Measurements from ENCODE around the gene TSC2.

The TSC2 gene

DNA sequence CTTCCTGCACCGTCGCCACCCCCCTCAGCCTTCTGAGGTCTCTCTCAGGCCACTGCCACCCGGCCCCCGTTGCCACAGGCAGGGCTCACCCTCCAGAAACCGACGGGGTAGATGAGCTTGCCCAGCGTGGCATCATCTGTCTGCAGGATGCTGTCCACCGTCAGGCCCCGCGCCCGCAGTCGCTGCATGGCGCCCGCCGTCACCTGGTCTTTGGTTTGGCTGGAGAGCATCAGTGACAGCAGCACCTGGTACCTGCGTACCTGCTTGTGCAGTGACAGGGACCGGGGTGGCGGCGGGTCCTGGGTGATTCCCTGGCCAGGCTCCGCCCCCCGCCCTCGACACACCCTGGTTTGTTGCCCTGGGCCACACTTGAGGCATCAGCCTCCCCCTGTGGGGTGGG lies 3.2 kb upstream of the TSC2 start:
- DNase-seq = no peak

DNA sequence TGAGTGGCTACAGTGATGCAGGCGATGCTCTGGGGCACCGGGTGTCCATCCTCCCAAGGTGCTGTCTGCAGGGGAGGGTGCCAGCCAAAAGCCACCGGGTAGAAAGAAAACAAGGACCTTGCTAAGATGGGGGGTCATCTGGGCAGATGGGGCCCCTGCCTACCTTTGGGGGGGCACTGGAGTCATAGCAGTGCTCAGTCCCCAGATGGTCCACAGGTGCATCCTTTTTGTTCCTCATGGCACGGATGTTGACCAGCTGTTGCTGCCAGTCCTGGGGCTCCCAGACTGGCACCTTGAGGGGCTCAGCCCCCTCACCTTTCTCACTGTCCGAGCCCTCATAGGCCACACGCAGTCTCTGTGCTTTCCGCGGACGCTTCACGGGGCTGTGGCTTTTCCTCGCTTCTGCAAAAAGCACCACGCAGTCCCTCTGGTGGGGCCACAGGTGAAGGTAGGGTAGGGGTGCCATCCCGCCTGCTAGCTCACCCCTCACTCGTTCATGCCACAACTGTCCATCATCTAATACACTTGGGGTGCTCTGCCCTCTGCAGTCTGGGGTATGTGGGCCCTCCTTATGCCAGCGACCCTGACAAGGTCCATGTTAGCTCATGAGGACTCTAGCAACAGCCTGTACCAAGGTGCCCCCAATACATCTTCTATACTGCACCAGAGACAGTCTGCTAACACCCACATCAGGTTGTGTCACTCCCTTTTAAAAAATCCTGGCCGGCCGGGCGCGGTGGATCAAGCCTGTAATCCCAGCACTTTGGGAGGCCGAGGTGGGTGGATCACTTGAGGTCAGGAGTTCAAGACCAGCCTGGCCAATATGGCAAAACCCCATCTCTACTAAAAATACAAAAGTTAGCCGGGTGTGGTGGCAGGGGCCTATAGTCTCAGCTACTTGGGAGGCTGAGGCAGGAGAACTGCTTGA lies 1.6 kb upstream of the TSC2 start:
- no peak for DNase-seq

- DNase-seq = no peak
Observed at GRCh38 chr16:2046893-2047329, 874 bp upstream of the TSC2 start.

DNA sequence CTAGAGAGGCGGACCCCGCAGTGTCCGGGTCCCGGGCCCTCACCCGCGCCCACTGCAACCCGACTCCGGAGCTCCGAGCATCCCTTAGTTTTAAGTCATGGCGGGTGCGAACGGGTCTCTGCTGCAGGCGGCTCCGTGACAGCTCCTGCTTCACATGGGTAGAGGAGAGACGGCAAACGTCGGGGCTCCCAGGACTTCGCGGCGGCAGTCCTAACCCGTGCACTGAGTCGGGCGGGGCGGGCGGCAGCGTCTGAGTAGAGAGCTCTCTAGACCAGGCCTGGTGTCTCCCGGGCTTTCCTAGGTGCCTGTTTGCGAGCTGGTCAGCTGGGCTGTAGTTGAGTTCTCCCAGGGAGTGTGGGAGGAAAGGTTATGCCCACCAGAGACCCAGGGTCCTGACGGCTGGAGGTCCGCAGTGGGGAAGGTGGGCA lies 345 bp downstream of the TSC2 start:
- DNase-seq = no peak

- no peak for DNase-seq
Observed at GRCh38 chr16:2053211-2053610, 5.4 kb downstream of the TSC2 start.

DNA sequence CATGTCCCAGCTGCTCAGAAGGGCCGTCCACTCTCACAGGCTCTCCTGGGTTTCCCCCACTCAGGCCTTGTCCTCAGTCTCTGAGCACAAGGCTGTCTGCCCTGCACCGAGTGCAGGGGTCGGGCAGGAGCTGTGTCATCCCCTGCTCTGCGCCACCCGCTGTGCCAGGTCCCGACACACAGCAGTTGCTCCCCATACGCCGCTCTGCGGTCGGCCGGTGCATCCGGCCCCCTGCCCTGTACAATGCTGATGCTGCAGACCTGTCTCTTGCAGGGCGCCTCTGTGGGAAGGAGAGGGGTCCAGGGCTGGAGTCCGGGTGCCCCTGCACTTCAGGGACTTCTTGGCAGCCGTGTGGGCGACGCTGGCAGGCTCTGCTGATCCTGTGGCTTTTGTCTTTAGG lies 6.1 kb downstream of the TSC2 start:
- no peak for DNase-seq

GRCh38 chr16:2054543-2055245 lies 6.9 kb downstream of the TSC2 start:
- no peak for DNase-seq

DNA sequence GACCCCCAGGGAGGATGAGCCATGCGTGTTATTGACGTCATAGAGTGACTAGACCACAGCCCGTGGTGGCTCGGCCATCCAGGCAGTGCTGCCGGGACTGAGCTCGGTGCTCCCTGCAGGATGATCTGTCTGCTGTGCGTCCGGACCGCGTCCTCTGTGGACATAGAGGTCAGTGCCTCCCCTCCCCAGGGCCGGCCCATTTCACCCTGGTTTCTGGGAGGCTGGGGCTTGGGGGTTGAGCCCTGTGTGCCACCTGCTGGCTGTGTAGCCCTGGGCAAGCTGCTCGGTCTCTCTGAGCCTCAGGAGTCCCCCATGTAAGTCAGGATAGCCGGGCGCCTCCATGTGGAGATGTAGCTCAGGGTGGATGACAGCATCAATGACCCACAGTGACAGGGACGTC lies 8.3 kb downstream of the TSC2 start:
- DNase-seq = no peak

DNA sequence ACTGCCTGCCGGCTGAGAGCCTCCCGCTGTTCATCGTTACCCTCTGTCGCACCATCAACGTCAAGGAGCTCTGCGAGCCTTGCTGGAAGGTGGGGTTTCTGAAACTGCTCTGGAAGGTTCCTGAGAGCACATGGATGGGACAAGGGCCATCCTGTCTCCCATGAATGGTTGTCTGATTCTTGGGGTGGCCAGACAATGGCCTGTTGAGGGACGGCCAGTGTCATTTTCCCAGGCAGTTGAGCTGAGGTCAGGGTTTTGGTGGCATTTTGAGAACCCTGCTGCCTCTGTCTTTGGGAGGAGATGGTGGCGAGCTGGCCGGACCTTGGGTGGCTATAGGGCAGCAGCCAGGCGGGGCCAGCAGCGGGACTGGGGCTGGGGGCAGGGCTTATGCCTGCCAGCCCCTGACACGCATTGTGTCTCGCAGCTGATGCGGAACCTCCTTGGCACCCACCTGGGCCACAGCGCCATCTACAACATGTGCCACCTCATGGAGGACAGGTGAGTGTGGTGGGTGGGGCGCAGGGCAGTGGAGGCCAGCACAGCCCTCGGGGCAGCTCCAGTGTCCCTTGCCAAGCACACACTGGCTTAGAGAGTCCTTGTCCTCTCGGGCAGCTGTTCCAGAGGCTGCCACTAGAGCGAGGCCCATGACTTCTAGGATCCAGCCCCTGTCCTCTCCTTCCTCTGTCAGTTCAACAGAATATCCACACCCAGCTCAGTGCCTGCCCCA lies 9.1 kb downstream of the TSC2 start:
- DNase-seq = no peak

DNA sequence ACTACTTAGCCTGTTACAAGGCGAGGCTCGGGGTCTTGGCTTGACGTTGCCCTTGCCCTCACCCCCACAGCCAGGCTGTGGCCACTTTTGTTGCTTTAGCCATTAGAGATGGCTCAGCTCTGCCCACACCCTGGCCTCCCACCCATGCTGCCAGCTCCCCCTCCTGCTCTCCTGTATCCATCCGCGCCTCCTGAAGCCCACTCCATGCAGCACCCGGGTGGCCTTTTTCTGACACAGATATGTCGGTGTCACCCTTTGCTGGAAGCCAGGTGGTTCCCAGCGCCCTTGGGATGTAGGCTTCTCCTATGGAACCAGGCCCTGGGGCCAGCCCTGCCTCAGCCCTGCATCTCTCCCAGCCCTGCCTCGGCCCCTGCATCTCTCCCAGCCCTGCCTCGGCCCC lies 9.7 kb downstream of the TSC2 start:
- DNase-seq = no peak

- no peak for DNase-seq
Observed at GRCh38 chr16:2058420-2058819, 10.6 kb downstream of the TSC2 start.

DNA sequence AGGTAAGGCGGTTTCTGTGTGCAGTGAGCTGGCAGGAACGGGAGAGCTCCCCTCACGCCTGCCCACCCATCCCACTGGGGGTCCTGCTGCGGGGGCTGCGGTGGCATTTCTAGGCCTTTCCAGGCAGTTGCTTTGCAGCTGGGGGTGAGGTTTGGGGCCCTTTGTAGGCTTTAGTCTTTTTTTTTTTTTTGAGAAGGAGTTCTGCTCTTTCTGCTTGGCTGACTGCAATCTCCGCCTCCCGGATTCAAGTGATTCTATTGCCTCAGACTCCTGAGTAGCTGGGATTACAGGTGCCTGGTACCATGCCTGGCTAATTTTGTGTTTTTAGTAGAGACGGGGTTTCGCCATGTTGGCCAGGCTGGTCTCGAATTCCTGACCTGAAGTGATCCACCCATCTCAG lies 11.1 kb downstream of the TSC2 start:
- no peak for DNase-seq

GRCh38 chr16:2060346-2060745 lies 12.6 kb downstream of the TSC2 start:
- no peak for DNase-seq

DNA sequence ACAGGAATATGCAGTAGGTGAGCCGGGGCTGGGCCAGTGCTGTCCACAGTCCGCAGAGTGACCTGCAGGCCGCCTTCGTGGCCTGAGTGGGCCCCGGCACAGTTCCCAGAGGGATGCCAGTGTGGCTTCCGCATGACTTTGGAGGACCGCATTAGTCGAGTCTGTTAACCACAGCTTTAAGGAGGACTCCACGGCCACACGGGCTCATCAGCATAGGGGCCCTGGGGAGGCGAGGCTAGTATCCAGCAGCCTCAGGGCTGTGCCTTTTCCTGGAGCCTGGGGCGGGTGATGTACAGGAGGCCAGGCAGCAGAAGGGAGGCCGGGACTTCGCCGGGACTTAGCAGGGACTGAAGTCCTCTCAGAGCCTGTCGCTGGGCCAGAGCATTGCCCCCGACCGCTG lies 13.2 kb downstream of the TSC2 start:
- DNase-seq = no peak

DNA sequence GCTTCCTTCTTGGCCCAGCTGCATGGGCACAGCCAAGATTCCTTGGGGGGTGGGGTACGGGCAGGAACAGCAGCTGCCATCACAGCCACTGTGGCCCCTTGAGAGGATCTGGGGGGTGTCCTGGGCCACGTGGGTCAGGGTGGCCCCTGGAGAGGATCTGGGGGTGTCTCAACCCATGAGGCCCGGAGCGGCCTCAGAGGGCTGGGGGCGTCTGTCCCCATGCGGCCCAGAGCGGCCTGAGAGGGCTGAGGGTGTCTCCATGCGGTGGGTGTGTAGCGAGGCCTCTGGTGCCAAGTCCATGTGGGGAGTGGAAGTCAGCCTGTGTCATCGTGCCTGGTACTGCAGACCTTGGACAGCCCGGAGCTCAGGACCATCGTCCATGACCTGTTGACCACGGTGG lies 13.7 kb downstream of the TSC2 start:
- DNase-seq = no peak

- no peak for DNase-seq
Observed at GRCh38 chr16:2062801-2063200, 15.0 kb downstream of the TSC2 start.

DNA sequence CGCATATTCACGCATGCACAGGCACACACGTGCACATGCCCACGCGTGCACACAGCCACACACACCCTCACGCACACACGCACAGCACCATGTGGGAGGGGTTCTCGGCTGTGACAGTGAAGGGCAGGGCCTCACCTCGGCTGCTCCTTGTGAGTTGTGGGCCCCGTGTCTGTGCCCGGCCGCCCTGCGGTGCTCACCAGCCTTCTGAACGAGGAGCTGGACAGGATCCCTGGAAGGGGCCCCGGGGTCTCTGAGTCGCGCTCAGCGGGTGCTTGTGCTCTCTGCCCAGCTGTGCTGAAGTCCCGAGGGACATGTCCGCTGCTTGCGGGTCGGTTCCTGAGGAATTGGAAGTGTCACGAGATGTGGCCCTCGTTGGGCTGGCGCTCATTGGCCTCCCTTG lies 16.1 kb downstream of the TSC2 start:
- DNase-seq = no peak

DNA sequence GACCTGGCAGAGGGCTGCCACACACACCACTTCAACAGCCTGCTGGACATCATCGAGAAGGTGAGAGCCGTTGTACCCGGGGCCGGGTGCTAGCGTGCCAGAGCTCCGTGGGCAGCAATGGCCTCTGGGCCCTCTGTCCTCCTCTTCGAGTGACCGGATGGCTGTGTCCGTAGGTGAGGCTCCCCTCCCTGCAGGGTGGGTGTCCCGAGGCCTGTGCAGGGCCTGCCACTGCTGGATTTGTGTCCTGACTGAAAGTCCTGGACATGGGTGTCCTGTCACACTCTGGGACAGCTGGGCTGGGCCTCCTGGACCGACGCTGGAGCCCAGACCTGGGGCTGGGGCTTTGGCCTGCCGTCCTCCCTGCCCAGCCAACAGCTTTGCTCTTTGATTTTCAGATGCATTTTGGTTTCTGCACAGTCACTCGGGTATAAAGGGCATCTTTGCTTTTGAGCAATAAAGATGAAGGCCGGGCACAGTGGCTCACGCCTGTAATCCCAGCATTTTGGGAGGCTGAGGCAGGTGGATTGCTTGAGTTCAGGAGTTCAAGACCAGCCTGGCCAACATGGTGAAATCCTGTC lies 16.7 kb downstream of the TSC2 start:
- no peak for DNase-seq

DNA sequence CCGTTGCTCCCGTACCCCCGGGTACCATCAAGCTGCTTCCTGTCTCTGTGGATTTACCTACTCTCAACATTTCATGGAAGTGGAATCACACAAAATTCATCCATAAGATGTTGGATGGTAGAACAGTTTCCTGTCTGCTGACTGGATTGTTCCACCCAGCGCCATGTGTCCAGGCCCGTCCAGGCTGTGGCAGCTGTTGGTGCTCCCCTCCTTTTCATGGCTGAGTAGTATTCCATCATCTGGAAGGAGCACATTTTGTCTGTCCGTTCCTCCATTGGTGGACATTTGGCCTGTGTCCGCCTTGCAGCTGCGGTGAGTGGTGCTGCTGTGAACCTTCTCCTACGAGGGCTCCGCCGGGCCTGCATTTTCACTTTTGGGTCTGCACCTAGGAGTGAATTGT lies 18.4 kb downstream of the TSC2 start:
- no peak for DNase-seq

GRCh38 chr16:2070576-2071453 lies 23.0 kb downstream of the TSC2 start:
- DNase-seq = no peak

DNA sequence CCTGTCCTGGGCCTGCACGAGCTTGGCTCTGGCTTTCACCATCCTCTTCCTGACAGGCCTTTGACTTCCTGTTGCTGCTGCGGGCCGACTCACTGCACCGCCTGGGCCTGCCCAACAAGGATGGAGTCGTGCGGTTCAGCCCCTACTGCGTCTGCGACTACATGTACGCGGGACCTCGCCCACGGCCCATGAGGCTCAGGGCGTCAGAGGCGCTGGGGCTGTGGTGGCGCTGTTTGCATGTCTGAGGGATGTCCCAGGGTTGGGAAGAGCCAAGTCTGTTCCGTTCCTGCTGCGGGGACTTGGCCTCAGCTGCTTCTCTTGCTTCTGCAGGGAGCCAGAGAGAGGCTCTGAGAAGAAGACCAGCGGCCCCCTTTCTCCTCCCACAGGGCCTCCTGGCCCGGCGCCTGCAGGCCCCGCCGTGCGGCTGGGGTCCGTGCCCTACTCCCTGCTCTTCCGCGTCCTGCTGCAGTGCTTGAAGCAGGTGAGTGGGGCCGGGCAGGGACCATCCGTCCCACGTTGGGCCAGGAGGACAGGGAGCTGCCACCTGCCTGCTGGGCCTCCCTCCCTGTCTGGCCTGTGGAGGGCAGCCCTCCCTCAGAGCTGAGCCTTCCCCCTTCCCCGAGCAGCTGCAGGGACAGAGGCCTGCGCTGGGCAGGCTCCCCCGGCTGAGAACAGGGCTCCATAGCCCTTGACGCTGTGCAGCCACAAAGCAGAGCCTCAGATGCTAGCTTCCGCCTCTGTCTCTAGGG lies 23.8 kb downstream of the TSC2 start:
- no peak for DNase-seq
